EH (cell line): ENCODE measurements around the gene TMEM186.
"Not testable (repeated sequence)": the region's sequence is repeated elsewhere in the genome, so short reads cannot be mapped to it uniquely, and the experiment has no call there.

Source experiments
- DNase-seq: peaks from one replicate; pipeline ENCODE4 v3.0.0-alpha.2; 2015; ENCODE audit warnings: low read depth

TMEM186 gene

DNA sequence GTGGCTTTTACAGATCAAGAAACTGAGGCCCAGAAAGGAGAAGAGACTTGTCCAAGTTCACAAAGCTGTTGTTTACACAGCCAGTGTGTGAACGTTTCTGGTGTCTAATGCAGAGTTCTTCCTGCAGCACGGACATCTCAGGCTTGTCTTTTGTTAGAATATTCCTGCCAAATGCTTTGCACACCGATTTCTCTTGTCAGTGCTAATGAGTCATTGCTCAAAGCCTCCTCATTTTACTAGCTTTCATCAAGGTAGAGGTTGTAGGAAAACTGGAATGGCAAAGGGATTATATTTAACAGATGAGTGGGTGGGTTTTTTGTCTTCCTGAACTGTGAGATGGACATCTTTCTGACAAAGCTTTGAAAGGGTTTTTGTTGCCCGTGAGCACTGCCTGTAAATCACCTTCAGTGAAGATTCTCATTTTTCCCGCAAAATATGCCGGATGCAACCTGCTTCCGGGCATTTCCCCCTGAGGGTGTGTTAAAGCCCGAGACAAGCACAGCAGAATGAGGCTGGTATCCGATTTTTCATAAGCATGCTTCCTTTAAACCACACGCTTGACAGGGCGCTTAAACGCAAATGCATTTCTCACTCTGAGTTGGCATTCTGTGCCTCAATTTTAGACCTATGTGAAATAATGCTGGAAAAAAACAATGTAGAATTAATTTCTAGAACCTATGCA is 14.9 kb upstream of the TMEM186 start:
- DNase-seq = no peak

DNA sequence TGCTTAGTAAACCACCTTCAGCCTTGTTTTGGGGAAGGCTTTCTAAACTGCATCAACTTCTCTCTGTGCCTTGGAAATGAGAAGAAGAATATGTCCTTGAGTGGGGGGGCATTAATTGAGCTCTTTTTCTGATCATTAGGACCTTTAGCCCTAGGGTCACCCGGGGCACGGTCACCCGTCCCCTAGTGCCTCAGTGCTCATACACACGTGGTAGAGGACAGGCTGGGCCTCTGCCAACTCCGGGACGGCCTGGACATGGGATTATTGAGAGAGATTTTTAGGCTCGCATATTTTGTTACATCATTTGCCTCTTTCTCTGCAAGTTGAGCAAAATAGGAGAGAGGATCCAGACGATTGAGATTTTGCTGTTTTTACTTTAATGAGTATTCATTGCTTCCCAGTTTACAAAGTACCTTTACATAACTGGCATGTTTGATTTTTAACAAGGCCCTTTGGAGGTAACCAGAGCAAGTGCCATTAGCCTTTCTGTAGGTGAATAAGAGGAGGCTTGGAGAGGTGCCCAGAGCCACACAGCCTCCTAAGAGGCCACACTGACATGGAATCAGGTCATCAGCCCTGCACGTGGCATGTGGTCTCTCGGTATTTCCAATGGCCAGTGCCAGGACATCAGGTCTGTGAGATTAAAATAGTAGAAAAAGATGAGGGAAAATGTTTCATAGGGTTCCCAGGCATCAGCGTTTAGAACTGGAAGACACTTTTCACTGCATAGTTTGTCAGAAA is 11.3 kb upstream of the TMEM186 start:
- DNase-seq = no peak

- no peak for DNase-seq
Observed at GRCh38 chr16:8808009-8808408, 10.6 kb upstream of the TMEM186 start.

GRCh38 chr16:8807189-8807588 is 9.8 kb upstream of the TMEM186 start:
- no peak for DNase-seq

- DNase-seq = no peak
Observed at GRCh38 chr16:8806272-8806983, 9.0 kb upstream of the TMEM186 start.

- DNase-seq = no peak
Observed at GRCh38 chr16:8804313-8804712, 6.9 kb upstream of the TMEM186 start.

DNA sequence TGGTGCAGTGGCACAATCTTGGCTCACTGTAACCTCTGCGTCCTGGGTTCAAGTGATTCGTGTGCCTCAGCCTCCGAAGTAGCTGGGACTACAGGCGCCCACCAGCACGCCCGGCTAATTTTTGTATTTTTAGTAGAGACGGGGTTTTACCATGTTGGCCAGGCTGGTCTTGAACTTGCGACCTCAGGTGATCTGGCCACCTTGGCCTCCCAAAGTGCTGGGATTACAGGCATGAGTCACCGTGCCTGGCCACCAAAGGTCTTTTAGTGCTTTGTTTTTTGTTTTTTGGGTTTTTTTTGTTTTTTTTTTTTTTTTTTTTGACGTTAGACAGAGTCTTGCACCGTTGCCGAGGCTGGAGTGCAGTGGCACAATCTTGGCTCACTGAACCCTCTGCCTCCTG is 6.3 kb upstream of the TMEM186 start:
- DNase-seq = not testable (repeated sequence)

GRCh38 chr16:8801701-8802100 is 4.3 kb upstream of the TMEM186 start:
- no peak for DNase-seq

DNA sequence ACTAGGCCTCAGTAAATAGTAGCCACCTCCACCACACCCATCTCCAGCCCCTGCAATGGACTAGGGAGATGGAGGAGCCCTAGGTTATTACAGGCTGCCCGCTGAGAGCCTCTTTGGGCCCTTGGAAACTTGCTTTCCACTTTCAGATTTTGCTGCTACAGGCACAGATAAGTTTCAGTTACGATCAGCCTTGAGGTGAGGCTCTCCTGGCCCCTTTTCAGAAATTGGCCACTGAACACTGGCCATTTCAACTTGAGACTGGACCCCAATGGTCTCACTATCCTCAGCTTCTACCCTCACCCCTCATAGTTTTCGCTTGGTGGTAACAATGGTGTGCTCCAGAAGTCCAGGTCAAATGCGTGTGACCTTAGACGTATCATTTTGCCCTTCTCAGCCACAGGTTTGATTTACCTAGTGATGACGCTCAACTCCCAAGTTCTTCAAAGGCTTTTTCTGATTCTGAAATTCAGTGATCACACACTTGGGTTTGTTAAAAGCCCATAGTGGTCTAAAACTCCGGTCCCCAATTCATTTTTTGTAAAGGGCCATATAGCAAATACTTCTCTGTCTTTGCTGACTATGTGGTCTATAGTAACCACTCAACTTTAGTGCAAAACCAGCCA is 1.2 kb upstream of the TMEM186 start:
- peak; percentile 23 for DNase-seq

DNA sequence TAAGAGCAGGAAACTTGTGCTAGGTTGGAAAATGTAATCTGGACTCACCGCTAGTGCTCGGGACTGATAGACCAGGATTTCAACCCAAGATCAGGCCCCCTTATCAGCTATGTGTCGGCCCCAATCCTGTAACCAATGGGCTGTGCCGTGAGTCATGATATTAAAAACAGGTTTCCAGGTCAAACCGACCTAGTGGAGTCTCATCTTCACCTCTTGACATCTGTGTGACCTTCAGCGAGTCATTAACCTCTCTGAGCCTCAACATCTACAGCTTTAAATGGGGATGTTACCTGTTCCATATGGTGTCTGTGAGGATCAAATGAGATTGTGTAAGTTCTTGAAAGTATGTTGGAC is 712 bp upstream of the TMEM186 start:
- no peak for DNase-seq

GRCh38 chr16:8796469-8797363 is 723 bp downstream of the TMEM186 start:
- peak; percentile 10 for DNase-seq

GRCh38 chr16:8795818-8796217 is 1.6 kb downstream of the TMEM186 start:
- DNase-seq = no peak

DNA sequence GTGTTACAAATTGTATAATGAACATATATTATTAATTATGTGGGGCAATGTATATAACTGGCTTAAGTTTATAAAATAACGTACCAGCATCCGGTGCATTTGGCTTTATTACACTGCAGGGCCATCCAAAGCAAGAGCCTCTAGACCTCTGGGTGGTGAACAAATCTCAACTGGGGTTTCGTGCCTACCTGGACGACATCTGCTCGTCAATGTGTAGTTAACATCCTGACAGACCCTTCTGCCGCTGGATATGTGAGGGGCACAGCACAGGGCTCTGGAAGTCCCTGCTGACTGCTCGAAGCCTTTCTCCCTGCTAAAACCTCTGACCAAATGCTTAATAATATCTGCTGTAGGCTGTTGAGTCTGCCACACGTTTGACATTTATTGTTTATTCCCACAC is 2.3 kb downstream of the TMEM186 start:
- DNase-seq = no peak

GRCh38 chr16:8788578-8789172 is 8.8 kb downstream of the TMEM186 start:
- DNase-seq = no peak

DNA sequence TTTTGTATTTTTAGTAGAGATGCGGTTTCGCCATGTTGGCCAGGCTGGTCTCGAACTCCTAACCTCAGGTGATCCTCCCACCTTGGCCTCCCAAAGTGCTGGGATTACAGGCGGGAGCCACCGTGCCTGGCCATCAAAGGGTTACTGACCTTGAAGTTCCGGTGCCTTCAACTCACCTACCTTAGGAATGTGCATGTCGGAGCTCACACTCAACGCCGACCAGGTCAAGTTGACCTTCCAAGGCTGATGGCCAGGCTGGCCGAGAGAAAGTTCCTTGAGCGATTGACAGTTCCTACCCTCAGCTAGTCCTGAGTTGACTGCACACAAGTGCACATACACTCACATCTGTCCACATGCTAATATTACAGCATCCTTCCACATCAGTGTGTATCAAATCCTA is 11.1 kb downstream of the TMEM186 start:
- DNase-seq = not testable (repeated sequence)

DNA sequence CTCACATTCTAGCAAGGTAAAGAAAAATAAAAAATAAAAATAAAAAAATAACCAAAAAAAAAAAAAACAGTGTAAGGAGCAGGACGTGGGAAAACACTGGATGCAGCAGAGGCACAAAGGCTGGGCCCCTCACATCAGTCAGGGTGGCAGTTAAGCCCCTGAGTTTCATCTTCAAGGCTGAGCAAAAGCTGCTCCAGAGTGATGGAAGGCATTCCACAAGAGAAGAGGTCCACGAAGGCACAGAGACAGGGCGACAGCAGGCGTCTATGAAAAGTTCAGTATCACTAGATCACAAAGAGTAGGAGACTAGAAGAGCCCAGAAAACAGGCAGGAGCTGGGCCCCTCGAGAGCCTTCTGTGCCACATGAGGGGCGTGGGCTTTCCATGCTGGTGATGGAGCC is 12.0 kb downstream of the TMEM186 start:
- no peak for DNase-seq

DNA sequence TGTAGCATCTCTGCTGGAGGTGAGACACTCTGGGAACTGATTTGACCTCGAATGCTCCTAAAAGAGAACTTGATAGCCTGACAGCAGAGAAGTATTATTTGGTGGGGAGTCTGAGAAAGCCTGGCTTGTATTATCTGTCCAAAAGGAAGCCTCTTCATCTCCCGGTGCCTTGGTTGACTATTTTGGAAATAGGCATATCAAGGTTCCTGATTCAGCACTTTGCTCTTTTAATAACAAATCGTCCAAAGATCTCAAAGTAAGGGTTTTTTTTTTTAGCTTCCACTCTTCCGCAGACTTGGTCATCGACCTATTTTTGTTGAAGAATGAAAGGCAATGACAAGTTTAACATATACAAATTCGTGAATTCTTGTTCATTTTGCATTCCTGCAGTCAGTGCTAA is 14.8 kb downstream of the TMEM186 start:
- no peak for DNase-seq

- no peak for DNase-seq
Observed at GRCh38 chr16:8781797-8782196, 15.6 kb downstream of the TMEM186 start.

GRCh38 chr16:8777217-8777616 is 20.2 kb downstream of the TMEM186 start:
- DNase-seq = no peak

- DNase-seq = no peak
Observed at GRCh38 chr16:8776129-8776584, 21.3 kb downstream of the TMEM186 start.

- DNase-seq = no peak
Observed at GRCh38 chr16:8775359-8775758, 22.1 kb downstream of the TMEM186 start.
